HCT116 (cell line): Measurements from ENCODE around the gene ADH1C. TPM values are rescaled to one million over a fixed set of nuclear protein-coding genes. Genes with fewer than 3 reads are reported as not detected.

Experiments used
- ATAC-seq: fragments of 200-7000 bp; cut with Tn5 transposase; 2 replicates; pipeline ENCODE4 v1.9.1; 2020; ENCODE audit warnings: mild to moderate bottlenecking, moderate library complexity
- BruUV-seq: library from RNA; stranded (reverse); fragments of 400-500 nt; replicated peaks from 2 replicates; lab custom pipeline; 2021; lab: Mats Ljungman, UMichigan
- CTCF ChIA-PET: fragments of 300-600 bp; sonication (Branson Sonifier 250); formaldehyde crosslinking; loops from one replicate; lab custom pipeline; 2021; ENCODE audit warnings: antibody characterized with exemption; lab: Charles Lee
- POLR2A ChIA-PET: fragments of 300-600, 350-600 bp; sonication (Branson Sonifier 250); formaldehyde crosslinking; loops from one replicate; lab custom pipeline; 2021; ENCODE audit warnings: antibody characterized with exemption; lab: Charles Lee
- RAD21 ChIA-PET, 2 experiments: fragments of 300-600 bp; sonication (Branson Sonifier 250); formaldehyde crosslinking; loops; one replicate each; lab custom pipeline; 2023; ENCODE audit warnings: low total read pairs in 2 of 2; ENCODE audit not compliant: uncharacterized antibody in 2 of 2, unreplicated experiment in 2 of 2, low non-redundant PET in 1 of 2; lab: Charles Lee
- DNase-seq: peaks from one replicate; pipeline ENCODE4 v3.0.0-alpha.2; 2010; ENCODE audit warnings: low read depth, low spot score
- H2AFZ ChIP-seq: fragments of 200-600 bp; shearing (Covaris generic), sonication (generic); 2 replicates; pipeline ENCODE4 v1.6.1; 2017; ENCODE audit warnings: low read depth, mixed run types, mixed read lengths, antibody characterized with exemption, low read length; ENCODE audit not compliant: poor library complexity, severe bottlenecking
- H3K27ac ChIP-seq: 2 replicates; pipeline ENCODE4 v1.5.1; 2012; ENCODE audit warnings: low read depth, low read length
- H3K27me3 ChIP-seq: fragments of 200-600 bp; sonication (generic); 2 replicates; pipeline ENCODE4 v1.6.1; 2016; ENCODE audit warnings: mixed run types, low read length, mixed read lengths; ENCODE audit not compliant: insufficient read depth
- H3K36me3 ChIP-seq, 2 experiments: fragments of 200-500 bp in 1 of 2; fragments of 200-600 bp in 1 of 2; sonication (Bioruptor generic) in 1 of 2; sonication (generic) in 1 of 2; 2 replicates each; pipeline versions ENCODE4 v1.5.1 to v1.6.1; 2014 to 2016; ENCODE audit warnings: low read length in 2 of 2, inconsistent platforms in 1 of 2, mixed read lengths in 1 of 2, mixed run types in 1 of 2; ENCODE audit not compliant: insufficient read depth in 2 of 2, control insufficient read depth in 1 of 2
- H3K4me1 ChIP-seq, 2 experiments: fragments of 200-600 bp in 1 of 2; sonication (generic) in 1 of 2; 2 replicates each; pipeline versions ENCODE4 v1.5.1 to v1.6.1; 2012 to 2017; ENCODE audit warnings: low read length in 2 of 2, inconsistent platforms in 1 of 2, mild to moderate bottlenecking in 1 of 2, mixed read lengths in 1 of 2, mixed run types in 1 of 2, moderate library complexity in 1 of 2; ENCODE audit not compliant: insufficient read depth in 2 of 2, control insufficient read depth in 1 of 2
- H3K4me2 ChIP-seq: fragments of 200-600 bp; sonication (generic); 2 replicates; pipeline ENCODE4 v1.6.1; 2017; ENCODE audit warnings: mixed run types, low read length, mixed read lengths
- H3K4me3 ChIP-seq, 2 experiments: fragments of 200-600 bp in 1 of 2; sonication (generic) in 1 of 2; replicated peaks in 1 of 2; 2 replicates each; pipeline ENCODE4 v1.5.1; 2011 to 2016; ENCODE audit warnings: low read length in 2 of 2, control low read depth in 1 of 2, low read depth in 1 of 2, mild to moderate bottlenecking in 1 of 2, mixed read lengths in 1 of 2, mixed run types in 1 of 2
- H3K79me2 ChIP-seq: fragments of 200-600 bp; sonication (generic); 2 replicates; pipeline ENCODE4 v1.6.1; 2017; ENCODE audit warnings: mild to moderate bottlenecking, mixed run types, low read length, moderate library complexity, mixed read lengths; ENCODE audit not compliant: insufficient read depth
- H3K9ac ChIP-seq: fragments of 200-600 bp; sonication (generic); 2 replicates; pipeline ENCODE4 v1.6.1; 2016; ENCODE audit warnings: low read length, mixed read lengths
- H3K9me2 ChIP-seq: fragments of 200-600 bp; sonication (generic), shearing (Covaris generic); 2 replicates; pipeline ENCODE4 v1.6.1; 2017; ENCODE audit warnings: mixed run types, mild to moderate bottlenecking, moderate library complexity; ENCODE audit not compliant: insufficient read depth
- H3K9me3 ChIP-seq, 2 experiments: fragments of 200-500 bp in 1 of 2; fragments of 200-600 bp in 1 of 2; sonication (Bioruptor generic) in 1 of 2; sonication (generic) in 1 of 2; 2 replicates each; pipeline ENCODE4 v1.6.1; 2014 to 2017; ENCODE audit warnings: low read length in 2 of 2, mixed read lengths in 2 of 2, inconsistent platforms in 1 of 2, low read depth in 1 of 2, mild to moderate bottlenecking in 1 of 2, mixed run types in 1 of 2, moderate library complexity in 1 of 2; ENCODE audit not compliant: control insufficient read depth in 1 of 2, insufficient read depth in 1 of 2
- H4K20me1 ChIP-seq: fragments of 200-600 bp; sonication (generic), shearing (Covaris generic); 2 replicates; pipeline ENCODE4 v1.6.1; 2017; ENCODE audit warnings: mixed run types, mild to moderate bottlenecking, moderate library complexity; ENCODE audit not compliant: insufficient read depth
- CBX3 ChIP-seq: IDR thresholded peaks from 2 replicates; pipeline ENCODE4 v1.6.1; 2012; ENCODE audit warnings: low read depth
- EGR1 ChIP-seq: IDR thresholded peaks from 2 replicates; pipeline ENCODE4 v1.6.1; 2012; ENCODE audit warnings: low read depth
- EZH2 ChIP-seq: fragments of 200-600 bp; sonication (generic); IDR thresholded peaks from 2 replicates; pipeline ENCODE4 v1.6.1; 2017; ENCODE audit warnings: antibody characterized with exemption, mixed run types
- JUND ChIP-seq: IDR thresholded peaks from 2 replicates; pipeline ENCODE4 v1.6.1; 2012
- POLR2A ChIP-seq: IDR thresholded peaks from 2 replicates; pipeline ENCODE4 v1.7.0; 2011; ENCODE audit warnings: borderline replicate concordance; ENCODE audit not compliant: insufficient read depth, insufficient read length; ENCODE audit errors: extremely low read depth
- POLR2AphosphoS5 ChIP-seq: IDR thresholded peaks from 2 replicates; pipeline ENCODE4 v1.6.1; 2011; ENCODE audit warnings: mild to moderate bottlenecking, low read depth, low read length, moderate library complexity
- SIN3A ChIP-seq: IDR thresholded peaks from 2 replicates; pipeline ENCODE4 v1.6.1; 2012; ENCODE audit warnings: low read depth
- YY1 ChIP-seq: IDR thresholded peaks from 2 replicates; pipeline ENCODE4 v1.6.1; 2011; ENCODE audit warnings: low read length, low read depth, moderate library complexity, mild to moderate bottlenecking; ENCODE audit not compliant: insufficient replicate concordance; ENCODE audit errors: extremely low read depth
- intact Hi-C: fragments of 100-400 bp; cut with micrococcal nuclease; formaldehyde crosslinking; loops from 2 replicates; pipeline ENCODE4 v1.10.0; 2022
- total RNA-seq: library from RNA; stranded (reverse); gene quantifications from one replicate; pipeline ENCODE4 v1.2.1, GENCODE V29; 2021; ENCODE audit not compliant: unreplicated experiment
- TF ChIP-seq, protein P1 (sequence below), 3 experiments: fragments of 200-600 bp in 1 of 3; sonication (generic) in 1 of 3; IDR thresholded peaks in 2 of 3; conservative IDR thresholded peaks in 1 of 3; 2 replicates each; pipeline ENCODE4 v1.5.1; 2012 to 2017; ENCODE audit warnings: low read depth in 2 of 3, low read length in 2 of 3, antibody characterized with exemption in 1 of 3, borderline replicate concordance in 1 of 3, control low read depth in 1 of 3, mild to moderate bottlenecking in 1 of 3, mixed read lengths in 1 of 3, mixed run types in 1 of 3, moderate library complexity in 1 of 3; ENCODE audit not compliant: insufficient read depth in 1 of 3
- TF ChIP-seq, protein P2 (sequence below): IDR thresholded peaks from 2 replicates; pipeline ENCODE4 v1.6.1; 2012

The ADH1C gene
- total RNA-seq, 1 experiment from 2014 or later = not detected

DNA sequence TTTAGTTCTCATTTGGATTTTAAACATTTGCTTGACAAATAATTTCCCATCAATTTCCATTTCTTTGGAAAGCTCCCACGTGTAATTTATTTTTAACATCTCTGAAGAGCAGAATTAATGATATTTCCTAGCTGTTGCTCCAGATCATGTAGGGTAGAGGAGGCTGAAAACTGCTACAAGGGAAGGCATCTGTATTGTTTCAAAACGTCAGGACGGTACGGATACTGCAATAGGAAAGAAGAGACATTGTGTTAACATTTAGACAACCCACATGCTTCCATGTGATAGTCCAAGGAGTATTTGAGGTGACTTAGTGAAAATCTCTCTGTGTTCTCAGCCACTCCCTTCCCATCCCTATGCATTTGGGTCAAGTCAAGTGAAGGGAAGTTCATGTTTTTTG, 16.0 kb downstream of the ADH1C start:
- H3K27ac ChIP-seq = no peak overlapping the region
- no peaks in the 10 kb centered on the region for H3K4me1 ChIP-seq
- no peaks in the 10 kb centered on the region for H3K9me2 ChIP-seq
- CTCF ChIA-PET = no interaction called here
- no peak for ATAC-seq
- H3K27me3 ChIP-seq = no peaks in the 10 kb centered on the region
- H3K4me3 ChIP-seq = no peak overlapping the region
- no TSS peak for BruUV-seq
- no peaks in the 10 kb centered on the region for H3K36me3 ChIP-seq
- no peaks in the 10 kb centered on the region for H3K79me2 ChIP-seq
- TF ChIP-seq, protein P1, sequence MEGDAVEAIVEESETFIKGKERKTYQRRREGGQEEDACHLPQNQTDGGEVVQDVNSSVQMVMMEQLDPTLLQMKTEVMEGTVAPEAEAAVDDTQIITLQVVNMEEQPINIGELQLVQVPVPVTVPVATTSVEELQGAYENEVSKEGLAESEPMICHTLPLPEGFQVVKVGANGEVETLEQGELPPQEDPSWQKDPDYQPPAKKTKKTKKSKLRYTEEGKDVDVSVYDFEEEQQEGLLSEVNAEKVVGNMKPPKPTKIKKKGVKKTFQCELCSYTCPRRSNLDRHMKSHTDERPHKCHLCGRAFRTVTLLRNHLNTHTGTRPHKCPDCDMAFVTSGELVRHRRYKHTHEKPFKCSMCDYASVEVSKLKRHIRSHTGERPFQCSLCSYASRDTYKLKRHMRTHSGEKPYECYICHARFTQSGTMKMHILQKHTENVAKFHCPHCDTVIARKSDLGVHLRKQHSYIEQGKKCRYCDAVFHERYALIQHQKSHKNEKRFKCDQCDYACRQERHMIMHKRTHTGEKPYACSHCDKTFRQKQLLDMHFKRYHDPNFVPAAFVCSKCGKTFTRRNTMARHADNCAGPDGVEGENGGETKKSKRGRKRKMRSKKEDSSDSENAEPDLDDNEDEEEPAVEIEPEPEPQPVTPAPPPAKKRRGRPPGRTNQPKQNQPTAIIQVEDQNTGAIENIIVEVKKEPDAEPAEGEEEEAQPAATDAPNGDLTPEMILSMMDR (IDR thresholded peaks at IDR 0.05 in 2 of 3, conservative IDR thresholded peaks at IDR 0.05 in 1 of 3; ENCODE audit: borderline replicate concordance in 1 of 3, insufficient read depth in 1 of 3, low read depth in 2 of 3, low read length in 2 of 3) = no peak
- no peak for TF ChIP-seq POLR2AphosphoS5
- no peak for TF ChIP-seq POLR2A
- TF ChIP-seq JUND = no peak
- no peak for TF ChIP-seq SIN3A
- TF ChIP-seq CBX3 = no peak
- no peak overlapping the region for H3K4me2 ChIP-seq
- POLR2A ChIA-PET = no interaction called here
- no peak overlapping the region for H2AFZ ChIP-seq
- no peak overlapping the region for H3K9ac ChIP-seq
- RAD21 ChIA-PET = no interaction called here
- no peaks in the 10 kb centered on the region; the same call in 1 of the 2 replicates for H4K20me1 ChIP-seq
- no peaks in the 10 kb centered on the region for H3K9me3 ChIP-seq
- DNase-seq = no peak
- intact Hi-C loops = no loop called here

DNA sequence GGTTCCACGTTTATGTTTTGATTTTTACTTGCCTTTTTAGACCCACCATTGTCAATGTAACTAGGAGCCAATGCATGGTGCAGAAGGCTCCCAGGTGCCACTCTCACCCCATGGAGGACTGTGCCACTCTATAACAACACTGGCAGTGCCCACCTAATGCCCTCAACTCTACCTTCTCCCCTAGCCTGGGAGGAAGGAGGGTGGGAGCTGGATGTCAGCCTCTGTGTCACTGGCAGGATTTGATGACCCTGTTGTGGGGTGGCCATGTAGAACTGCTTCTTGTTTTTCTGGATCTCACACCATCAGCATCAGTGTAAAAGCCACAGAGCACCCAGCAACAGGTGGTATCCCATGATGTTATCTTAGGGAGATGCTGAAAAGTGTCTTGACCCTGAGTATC, 17.7 kb downstream of the ADH1C start:
- Histone ChIP-seq H3K79me2 (no peaks in the 10 kb centered on the region), H3K4me2 (no peak overlapping the region), H3K27me3 (no peaks in the 10 kb centered on the region), H3K4me3 (no peak overlapping the region), H3K27ac (no peak overlapping the region), H4K20me1 (no peaks in the 10 kb centered on the region; the same call in 1 of the 2 replicates), H3K4me1 (no peaks in the 10 kb centered on the region), H3K9me2 (no peaks in the 10 kb centered on the region), H3K9me3 (no peaks in the 10 kb centered on the region), H2AFZ (no peak overlapping the region), H3K36me3 (no peaks in the 10 kb centered on the region), H3K9ac (no peak overlapping the region)
- no peak for TF ChIP-seq POLR2A
- TF ChIP-seq EZH2 = no peak
- no peak for TF ChIP-seq SIN3A
- TF ChIP-seq YY1 = no peak
- TF ChIP-seq, protein P2, sequence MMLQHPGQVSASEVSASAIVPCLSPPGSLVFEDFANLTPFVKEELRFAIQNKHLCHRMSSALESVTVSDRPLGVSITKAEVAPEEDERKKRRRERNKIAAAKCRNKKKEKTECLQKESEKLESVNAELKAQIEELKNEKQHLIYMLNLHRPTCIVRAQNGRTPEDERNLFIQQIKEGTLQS = no peak
- TF ChIP-seq JUND = no peak
- no peak for TF ChIP-seq EGR1
- ChIA-PET POLR2A (no interaction called here), RAD21 (no interaction called here), CTCF (no interaction called here)
- no peak for ATAC-seq
- no peak for DNase-seq
- BruUV-seq = no TSS peak
- intact Hi-C loops = no loop called here
